Activated CD8-positive, alpha-beta memory T cell treated with anti-CD3 and anti-CD28 coated beads, Interleukin-2, amount 50 U/mL, for 1 hour (primary cell): ENCODE results near the gene SNX9.

ENCODE experiments used
- DNase-seq: peaks from one replicate; pipeline ENCODE4 v3.0.0-alpha.2; 2020; ENCODE audit errors: extremely low read depth

Gene SNX9

DNA sequence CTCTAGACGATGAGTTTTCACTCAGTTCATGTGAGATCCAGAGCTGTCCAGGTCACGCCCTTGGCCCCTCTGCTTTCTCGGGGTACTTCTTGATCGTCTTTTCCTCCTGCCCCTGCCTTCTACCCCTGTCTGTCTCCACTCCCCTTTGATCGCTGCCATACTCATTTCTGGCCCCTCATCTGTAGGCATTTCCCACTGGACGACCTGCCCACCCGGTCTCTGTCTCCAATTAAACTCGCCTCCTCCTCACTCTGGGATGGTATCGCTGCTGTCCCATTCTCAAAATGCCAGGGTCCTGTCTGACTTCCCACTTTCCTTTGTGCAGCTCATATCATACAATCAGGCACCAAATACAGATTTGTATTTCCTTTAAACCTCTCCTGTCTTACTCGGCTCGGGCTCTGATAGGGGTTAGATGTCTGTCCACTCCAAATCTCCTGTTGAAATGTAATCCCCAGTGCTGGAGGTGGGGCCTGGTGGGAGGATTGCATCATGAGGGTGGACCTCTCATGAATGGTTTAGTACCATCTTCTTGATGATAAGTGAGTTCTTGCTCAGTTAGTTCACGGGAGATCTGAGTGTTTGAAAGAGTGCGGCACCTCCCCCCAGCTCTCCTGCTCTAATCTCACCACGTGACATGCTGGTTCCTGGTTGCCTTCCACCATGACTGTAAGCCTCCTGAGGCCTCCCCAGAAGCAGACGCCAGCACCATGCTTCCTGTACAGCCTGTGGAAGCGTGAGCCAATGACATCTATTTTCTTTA lies 155.2 kb downstream of the SNX9 start:
- no peak for DNase-seq

DNA sequence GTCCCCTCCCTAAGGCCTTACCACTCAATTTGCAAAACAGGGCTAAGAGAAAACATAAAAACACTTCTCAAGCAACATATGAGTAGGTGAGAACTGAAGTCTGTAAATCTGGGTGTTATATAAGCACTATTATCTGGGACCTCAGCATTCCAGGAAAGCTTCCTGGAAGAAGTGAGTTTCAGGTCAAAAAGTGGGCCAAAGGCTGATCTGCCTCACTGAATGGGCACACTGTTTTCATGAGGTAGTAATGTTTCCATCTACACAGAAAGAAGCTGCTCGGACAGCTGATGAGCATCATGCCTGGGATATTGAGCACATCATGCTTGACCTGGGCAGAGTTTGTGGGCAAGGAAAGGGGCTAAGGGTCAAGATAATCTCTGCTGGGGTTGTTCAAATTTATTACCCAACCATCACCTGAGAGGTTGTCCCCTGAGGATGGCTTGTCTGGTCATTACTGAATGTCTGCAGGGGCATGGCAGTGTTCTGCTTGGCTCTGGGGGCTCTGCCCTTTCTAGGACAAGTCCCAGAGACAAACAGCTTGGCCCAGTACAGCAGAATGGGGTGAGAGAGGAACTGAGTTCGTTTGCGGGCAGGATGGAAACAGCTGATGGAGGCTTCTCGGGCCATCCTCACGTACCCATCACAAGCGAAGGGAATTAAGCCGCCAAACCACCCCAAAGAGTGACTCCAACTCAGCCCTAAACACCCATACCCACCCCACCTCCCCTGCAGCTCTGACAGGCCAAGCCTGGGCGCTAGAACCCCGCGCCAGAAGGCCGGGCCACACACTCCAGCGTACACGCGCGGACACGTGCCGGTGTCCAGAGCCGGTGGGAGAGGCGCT lies 157.5 kb downstream of the SNX9 start:
- DNase-seq: no peak

DNA sequence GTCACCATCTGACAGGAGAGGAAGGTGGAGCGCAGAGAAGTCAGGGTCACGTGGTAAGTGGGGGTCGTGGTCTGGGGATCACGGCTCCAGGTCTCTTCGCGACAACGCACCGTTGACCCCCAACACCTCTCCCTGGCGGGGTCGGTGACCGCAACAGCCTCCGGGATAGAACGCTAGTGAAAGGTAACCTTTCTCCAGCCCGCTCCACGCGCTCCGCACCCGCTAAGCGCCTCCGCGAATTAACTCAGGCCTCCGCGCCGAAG lies 158.0 kb downstream of the SNX9 start:
- DNase-seq: no peak

DNA sequence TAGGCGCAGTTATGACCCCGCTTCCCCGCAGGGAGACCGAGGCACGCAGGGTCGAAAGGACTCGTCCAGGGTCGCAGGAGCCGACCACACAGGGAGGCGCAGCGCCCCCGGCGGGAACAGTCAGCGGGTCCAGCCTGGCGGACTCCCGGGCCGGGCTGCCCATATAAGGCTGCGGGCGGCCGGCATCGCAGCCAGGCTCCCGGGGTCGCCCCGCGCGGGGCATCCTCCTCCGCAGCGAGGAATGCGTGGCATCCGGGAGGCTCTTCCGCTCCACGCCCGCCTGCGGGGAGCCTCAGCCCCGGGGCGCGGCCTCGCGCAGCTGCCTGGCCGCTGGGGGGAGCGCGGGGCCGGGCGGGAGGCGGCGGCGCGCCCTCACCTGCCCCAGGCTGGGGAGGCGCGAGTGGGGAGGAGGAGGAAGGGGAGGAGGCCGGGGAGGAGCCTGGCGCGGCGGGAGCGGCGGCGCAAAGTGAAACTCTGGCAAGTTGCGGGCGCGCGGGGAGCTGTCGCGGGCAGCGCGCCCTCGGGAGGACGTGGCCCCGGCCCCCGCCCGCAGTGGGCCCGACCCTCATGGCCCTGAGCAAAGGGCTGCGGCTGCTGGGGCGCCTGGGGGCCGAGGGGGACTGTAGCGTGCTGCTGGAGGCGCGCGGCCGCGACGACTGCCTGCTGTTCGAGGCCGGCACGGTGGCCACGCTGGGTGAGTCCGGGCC lies 158.5 kb downstream of the SNX9 start, which contains the start of gene SYNJ2:
TSS of gene SYNJ2 (plus strand) at position 469 of the 707 bp plus-strand sequence. CDS start at position 568, 99 bp downstream.
- peak; percentile 53 for DNase-seq

DNA sequence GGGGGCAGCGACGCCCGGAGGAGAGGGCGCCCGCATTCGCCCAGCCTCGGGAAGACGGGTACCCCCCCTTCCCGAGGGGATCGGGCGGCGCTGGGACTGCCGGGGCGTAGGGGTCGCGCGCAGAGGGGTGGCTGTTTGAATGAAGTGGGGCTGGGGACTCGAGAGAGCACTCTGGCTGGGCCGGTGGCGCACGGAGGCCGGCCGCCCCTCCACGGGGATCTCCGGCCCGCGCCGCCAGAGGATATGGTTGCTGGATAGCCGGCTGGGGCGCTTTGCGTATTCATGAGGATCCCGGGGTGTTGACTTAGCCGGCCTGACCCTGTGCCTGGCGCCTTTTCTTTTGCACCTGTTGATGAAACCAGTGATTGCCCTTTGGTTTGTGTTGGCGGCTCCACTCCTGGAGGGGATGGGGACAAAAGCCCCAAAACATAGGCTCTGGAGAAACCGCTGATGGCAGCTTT lies 159.1 kb downstream of the SNX9 start:
- DNase-seq: no peak

DNA sequence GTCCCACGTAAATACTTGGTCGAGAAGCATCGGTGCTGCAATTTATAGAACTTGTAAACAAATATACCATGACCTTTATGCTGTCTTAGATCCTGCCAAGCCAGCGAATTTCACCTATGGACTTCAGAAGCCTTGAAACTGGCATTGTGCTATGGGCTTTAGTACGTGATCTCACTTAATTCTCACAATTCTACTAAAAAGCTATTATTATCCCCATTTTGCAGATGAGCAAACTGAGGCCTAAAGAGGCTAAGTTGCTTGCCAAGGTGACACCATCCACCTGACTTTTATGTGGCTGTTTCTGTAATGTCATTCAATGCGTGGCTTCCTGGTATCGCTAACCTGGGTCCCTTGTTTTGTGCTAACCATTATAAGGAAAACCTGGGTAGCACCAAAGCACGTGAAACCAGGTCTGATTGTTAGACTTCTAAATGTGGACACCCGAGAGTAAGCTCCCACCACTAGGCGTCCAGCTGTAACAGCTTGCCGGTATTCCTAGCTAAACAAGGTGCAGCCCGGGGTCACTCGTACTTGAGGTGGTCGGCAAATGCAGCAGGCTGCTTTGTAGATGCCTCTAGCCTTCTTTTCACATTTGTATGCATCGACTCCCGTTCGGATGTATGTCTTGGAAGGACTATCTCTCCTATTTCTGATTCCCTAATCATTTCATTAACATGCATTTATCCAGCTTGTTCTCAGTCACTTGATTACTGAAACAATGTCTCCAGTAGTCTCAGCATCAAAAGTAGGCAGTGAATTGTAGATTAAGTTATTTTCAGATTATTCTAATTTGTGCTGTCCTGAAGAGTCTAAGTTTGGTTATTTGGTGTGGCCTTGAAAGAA lies 159.7 kb downstream of the SNX9 start:
- no peak for DNase-seq

DNA sequence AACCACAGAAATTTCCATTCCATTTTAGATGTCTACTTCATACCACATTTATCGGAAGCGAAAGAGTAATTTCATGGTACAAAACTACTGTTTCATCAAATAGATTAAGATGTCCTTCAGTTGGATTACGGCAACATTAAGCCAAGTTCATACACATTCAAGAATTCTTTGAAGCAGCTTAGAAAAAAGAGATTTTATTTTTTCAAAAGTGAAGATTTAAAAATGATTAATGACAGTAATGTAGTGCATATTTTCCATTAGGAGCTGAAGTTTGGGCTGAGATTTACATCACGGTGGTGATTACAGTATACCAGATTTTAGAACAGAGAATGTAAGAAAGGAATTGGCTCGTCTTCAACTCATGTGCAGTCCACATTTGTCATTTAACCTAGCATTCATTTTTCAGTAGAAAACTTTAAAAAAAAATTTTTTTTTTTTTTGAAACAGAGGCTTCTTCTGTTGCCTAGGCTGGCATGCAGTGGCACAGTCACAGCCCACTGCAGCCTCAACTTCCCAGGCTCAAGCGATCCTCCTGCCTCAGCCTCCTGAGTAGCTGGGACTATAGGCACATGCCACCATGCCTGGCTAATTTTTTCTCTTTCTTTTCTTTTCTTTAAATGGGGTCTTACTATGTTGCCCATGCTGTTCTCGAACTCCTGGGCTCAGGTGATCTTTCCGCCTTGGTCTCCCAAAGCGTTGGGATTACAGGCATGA lies 160.5 kb downstream of the SNX9 start:
- no peak for DNase-seq

DNA sequence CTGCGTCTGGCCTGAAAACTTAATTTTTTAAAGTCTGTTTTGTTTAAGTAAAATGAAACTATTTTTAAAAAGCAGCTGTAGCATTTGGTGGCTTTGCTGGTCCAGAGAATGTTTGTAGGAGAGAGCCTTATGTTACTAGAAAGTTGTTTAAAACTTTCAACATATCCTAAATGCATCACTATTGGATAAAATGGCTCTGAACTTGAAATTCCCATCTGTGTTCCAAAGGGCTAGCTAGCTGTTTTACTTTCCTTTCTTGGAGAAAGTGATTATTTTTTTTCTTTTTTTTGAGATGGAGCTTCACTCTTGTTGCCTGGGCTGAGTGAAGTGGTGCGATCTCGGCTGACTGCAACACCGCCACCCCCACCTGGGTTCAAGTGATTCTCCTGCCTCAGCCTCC lies 161.1 kb downstream of the SNX9 start:
- no peak for DNase-seq

DNA sequence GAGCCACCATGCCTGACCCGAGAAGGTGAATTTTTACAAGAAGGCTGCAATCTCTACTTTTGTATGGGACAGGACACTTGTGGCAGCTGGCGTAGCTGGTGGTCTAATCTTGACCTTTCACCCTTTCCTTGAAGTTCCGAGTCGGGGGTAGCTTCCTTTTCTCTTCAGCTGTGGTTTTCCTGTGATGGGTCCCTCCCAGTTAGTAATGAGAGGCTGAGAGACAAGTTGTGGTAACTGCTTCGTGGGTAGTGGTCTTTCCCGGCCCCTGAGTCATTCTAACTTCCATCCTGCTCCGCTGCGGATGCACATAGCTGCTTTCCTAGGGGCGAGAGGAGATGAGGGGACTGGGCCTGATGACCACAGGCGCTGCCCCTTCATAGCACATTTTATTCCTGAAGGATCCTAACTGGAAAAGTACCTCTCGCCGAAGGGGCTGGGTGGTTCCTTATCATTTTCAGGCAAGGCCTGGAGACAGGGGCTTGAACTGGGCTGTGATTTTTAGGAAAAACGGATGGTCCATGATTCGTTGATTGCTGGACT lies 161.7 kb downstream of the SNX9 start:
- no peak for DNase-seq

DNA sequence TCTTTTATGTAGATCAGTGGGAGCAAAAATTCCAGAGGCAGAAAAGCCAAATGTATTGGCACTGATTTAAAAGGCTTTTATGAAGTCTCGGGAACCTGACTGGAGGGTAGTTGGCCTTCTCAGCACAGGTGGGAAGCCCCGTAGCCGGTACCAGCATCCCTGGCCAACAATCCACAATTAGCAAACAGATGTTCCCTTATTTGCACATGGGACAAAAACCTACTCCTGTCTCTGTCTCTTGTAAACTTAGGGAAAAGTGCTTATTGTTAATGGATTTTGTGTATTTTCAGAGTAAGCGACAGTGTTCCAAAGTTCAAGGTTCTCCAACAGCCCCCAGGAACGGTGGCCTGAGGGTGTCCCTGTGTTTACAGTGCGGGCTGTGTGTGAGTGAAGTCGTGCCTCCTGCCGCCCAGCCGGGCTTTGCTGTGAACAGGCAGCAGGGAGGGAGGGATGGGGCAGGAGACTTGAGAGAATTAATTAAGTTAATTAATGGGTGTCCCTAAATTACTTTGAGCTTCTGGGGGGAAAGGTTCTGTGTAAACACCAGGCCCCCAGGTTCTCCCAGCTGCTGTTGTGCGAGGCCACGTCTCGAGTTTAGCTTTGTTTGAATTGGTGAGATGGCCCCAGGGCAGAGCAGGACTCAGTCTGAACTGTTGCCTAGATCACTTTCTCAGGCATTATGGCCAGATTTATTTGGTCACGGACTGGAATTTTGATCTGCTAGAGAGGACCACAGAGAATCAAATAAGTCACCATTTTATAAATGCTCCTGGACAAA lies 162.5 kb downstream of the SNX9 start:
- DNase-seq: no peak

DNA sequence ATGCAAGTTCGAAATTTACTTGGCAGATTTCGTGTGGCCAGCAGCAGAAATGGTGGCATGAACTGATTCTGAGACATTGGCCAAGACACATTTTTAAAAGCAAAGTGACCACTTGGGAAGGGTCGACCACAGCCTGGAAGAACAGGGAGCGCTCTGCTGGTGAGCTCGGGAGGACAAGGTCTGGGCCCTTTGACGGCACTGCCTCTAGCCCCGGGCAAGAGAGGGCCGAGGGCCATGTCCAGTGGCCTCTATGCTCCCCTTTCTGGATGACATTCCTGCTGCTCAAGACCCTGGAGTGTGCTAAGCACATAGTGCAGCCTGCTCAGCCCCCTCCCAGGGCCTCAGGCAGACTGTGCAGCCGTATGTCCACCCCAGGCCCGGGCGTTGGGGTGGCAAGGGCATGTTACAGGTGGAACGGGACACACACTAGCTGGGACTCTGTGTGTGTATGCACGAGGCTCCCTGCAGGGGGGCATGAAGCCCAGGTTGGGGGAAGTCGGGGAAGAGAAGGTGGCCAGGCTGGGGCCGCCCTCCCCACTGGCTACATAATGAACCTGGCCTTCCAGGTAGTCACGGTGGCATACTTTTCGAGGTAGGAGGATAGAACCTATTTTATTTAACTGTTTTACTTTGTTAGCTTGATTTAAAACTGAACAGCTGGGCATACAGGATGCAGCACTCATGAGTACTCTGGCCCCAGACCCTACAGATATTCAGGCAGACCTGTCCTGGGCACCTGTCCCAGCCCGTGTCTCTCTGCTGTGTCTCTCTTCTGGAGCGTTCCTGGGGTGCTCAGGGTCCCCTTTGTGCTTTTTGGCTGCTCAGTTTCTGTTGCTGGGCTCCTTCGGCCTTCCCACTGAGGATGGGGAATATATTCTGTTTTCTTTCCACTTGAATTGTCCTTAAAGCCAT lies 165.0 kb downstream of the SNX9 start:
- no peak for DNase-seq

DNA sequence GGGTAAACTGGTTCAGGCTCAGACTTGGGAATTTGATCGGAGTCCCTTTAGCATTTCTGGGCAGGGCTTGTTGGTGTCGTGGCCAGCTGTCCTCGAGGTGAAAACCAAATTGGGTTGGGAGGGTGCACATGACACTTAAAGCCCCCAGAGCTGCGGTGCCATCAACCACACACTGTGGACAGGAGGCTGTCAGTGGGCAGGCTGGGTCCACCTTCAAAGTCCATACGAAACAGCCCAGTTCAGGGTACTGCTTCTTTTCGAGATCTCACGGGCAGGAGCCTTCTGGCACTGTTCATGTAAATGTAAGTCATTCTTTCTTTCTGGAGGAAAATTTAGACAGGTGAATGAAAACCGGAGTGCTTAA lies 165.6 kb downstream of the SNX9 start:
- no peak for DNase-seq

DNA sequence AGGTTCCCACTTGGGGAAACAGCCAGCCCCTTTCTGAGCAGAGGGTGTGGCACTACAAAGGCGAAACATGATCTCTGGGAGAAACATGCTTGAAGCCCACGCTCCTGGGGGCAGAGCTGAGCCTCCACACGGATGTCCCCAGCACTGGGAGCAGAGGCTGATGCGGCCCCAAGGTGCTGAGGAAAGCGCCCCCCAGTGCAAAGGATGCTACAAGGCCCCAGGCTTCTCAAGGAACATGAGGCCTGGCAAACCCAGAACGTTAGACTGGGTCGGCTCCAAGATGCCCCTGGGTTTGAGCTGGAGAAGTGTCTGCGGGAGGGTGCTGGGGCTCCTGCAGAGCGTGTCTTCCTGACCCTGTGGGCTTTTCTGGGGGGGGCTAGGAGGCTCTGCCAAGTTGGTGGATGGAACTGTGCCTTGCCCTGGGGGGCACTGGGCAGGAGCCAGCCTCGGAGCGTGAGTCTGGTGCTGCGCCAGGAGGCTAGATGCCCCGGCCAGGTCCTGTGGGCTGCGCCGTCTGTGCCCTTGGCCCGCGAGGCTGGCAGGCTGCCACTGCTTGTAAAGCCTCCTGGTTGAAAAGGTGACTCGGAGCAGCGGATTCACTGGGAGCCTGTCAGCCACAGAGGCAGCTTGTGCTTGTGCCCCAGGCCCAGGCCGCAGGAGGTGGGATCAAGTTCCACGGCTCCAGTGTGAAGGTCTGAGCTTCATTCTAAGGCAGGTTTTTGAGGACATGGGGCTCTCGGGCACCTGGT lies 166.7 kb downstream of the SNX9 start:
- DNase-seq: no peak

DNA sequence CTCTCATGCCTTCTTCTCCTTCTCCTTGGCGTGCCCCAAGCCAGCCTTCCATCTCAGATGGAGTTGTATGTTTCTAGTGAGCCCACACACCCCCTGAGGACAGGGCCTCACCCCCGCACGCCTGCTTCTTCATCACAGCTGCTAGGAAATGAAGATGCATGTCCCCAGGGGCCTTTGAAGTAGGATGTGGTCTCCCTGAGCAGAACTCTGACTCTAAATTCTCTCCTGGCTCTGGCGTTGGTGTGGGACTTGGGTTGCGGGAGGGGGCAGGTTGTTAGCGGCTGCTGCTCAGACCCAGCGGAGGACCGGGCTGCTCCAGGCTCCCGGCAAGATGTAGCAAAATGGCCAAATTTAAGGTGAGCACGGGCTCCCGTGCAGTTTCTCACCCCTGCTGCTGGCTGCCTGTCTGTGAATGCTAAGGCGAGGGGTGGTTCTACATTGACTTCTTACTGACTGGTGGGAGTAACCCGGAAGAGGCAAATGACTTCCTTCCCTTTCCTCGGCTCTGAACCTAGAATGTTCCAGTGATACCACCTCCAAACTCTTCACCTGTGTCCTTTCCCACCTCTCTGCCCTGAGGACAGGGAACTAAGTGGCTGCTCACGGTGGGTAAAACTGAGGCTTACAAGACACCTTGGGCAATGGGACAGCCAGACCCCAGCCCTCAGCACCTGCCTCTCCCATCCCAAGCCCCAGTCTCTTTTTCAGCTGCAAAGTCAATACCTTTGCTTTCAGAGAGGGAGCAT lies 167.4 kb downstream of the SNX9 start:
- no peak for DNase-seq

DNA sequence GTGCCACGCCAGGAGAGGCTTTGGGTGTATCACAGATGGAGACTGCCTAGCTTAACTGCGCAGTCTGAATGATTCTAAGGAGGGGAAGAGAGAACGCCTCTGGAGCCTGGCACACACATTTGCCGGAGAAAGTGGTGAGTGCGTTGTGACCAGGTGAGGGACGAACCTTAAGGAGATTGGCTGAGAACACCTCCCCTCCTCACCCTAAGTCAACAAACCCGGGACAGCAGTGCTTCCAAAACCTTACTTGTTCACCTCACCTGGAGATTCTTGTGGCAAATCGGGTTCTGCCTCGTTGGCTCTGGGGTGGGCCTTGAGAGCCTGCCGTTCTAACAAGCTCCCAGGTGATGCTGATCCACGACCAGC lies 168.0 kb downstream of the SNX9 start:
- no peak for DNase-seq

DNA sequence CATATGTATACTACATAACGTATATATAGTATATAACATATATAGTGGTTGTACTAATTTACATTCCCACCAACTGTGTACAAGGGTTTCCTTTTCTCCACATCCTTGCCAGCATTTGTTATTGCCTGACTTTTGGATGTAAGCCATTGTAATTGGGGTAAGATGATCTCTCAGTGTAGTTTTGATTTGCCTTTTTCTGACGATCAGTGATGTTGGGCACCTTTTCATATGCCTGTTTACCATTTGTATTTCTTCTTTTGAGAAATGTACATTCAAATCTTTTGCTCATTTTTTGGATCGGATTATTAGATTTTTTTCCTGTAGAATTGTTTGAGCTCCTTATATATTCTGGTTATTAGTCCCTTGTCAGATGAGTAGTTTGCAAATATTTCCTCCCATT lies 170.0 kb downstream of the SNX9 start:
- DNase-seq: no peak

DNA sequence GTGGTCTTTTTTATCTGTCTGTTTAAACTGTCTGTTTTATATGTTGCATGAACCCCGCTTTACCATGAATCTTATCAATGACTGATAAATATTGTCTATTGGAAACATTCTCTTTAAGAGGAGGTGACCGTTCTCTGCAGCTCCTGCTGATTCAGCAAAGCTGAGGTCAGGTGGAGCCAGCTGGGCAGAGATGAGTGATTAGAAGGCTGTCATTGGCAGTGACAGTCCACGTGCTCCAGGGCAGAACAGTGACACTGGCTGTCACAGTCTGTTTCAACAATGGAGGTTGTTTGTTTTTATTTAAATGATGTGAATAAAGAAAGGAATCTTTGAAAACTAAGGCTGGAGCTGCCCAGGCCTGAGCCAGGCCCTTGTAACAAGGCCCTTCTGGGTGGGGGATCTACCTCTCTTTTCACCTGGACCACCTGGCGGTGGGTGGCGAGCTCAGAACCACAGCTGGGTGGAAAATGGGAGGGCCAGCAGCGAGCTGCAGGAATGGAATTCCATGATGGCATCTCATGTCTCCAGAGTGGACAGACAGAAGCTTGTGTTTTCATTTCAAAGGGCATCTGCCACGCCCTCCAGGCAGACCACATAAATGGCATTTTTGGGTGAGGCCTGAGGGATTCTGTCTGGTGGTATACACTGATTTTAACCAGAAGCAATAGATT lies 171.2 kb downstream of the SNX9 start:
- no peak for DNase-seq
